ENCODE data around the gene VPS26A.
"Not testable (repeated sequence)": the region's sequence is repeated elsewhere in the genome, so short reads cannot be mapped to it uniquely, and the experiment has no call there.

The VPS26A gene

DNA sequence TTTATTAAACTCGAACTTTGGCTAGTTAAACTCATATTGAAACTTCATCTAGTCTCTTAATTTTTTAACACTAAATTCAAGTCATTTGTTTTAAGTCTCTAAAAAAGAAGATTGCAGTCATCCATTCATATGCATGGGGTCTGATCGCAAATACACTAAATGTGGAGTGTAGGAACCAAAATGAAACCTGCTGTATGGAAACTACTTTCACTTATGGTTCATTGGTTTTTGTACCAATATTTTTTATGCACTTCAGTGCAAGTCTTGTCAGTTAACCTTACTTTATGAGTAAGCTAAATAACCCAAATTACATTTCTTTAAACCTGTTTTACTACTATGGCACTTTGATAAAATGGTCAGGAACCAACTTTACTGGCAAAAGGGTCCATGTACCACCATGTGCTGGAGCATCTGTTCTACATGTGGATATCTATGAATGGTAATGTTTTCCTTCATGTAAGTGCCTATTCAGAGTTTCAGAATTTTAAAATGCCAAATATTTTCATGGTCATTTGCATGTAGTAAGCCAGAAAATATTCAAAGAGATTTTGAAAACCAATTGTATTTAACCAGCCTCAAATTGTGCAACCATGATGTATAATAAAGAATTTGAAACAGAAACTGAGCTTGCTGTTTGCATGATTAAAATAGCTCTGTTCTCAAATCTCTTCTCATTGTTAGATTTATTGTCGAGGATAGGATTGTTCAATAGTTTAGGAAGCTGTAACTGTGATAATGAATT, 48.4 kb downstream of the VPS26A start:
- in situ Hi-C loops (cut with HindIII; ENCODE audit: low sequenced_read_pairs), result no loop called here

DNA sequence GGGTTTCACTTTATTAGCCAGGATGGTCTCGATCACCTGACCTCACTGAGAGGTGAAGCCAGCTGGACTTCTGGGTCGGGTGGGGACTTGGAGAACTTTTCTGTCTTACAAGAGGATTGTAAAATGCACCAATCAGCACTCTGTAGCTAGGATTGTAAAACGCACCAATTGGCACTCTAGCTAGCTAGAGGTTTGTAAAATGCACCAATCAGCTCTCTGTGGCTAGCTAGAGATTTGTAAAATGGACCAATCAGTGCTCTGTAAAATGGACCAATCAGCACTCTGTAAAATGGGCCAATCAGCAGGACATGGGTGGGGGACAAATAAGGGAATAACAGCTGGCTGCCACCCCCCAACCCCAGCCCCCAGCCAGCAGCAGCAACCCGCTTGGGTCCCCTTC, 51.3 kb downstream of the VPS26A start:
- in situ Hi-C loops (cut with HindIII; ENCODE audit: low sequenced_read_pairs), result not testable (repeated sequence)

DNA sequence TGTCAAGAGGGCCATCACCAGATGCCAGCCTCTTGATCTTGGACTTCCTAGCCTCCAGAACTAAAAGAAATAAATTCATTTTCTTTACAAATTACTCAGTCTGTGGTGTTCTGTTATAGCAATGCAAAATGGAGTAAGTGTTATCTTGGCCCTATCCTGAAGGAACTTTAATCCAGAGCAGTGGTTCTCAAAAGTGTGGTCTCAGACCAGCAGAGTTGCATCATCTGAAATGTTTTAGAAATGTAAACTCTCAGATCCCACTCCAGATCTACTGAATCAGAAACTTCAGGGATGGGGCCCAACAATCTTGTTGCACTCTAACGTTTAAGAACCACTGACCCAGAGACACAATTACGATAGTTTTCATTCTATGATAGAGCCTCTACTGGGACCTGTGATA, 52.8 kb downstream of the VPS26A start:
- in situ Hi-C loops (cut with HindIII; ENCODE audit: low sequenced_read_pairs), result no loop called here

DNA sequence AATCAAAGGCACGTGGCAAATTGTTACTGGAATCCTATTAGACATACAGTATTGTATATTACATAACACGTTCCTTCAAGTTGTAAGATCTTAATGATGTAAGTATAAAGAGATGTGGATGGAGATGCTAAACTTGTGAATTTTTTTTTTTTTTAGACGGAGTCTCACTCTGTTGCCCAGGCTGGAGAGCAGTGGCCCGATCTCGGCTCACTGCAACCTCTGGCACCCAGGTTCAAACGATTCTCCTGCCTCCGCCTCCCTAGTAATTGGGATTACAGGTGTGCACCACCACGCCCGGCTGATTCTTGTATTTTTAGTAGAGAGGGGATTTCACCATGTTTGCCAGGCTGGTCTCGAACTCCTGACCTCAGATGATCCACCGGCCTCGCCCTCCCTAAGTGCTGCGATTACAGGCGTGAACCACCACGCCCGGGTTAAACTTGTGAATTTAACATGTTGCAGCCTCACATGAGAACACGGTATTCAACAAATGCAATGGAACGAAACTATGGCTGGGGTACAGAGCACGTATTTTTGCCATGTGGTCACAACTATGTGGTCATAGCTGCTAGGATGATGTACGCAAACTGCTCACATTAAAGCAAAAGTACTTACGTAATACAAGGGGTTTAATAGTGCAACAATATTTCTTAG, 55.2 kb downstream of the VPS26A start:
- in situ Hi-C loops (cut with HindIII; ENCODE audit: low sequenced_read_pairs), result no loop called here

DNA sequence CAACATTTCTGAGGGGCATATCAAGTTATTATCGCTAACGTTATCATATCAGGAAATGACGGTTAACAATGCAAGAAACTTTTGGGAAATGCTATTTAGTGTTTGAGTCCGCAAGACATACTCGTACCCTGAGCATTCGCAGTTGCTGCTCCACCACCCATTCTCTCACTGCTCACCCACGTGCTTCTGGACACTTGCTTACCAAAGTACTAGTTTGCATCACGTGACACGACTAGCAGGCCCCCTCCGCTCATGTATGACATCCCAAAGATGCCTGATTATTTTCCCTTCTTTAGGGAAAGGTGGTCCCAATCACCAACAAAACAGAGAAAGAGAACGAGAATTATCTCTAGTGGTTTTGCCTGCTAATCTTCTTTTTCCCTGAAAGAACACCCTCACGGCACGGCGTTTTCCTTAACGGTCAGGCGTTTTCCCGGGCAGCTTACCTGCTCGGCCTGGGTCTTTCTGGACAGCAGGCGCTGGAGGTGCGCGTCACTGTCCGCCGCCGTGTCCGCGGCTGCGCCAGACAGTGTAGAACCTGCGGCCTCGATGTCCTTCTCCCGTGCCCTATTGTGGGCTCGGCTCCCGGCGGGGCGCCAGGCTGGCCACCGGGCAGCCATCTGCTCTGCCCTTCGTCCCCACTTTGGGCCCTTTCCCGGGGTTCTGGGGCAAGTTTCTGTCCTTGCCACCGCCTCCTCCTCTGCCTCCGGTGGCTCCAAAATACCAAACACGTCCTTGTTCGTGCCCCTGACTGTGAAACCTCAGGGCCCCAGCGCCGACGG, 56.0 kb downstream of the VPS26A start, which contains the start of gene SUPV3L1:
Gene SUPV3L1 (plus strand): TSS at position 492 of the 782 bp plus-strand sequence. CDS start 58 bp downstream, at position 550.
- in situ Hi-C loops (cut with HindIII; ENCODE audit: low sequenced_read_pairs), result no loop called here

DNA sequence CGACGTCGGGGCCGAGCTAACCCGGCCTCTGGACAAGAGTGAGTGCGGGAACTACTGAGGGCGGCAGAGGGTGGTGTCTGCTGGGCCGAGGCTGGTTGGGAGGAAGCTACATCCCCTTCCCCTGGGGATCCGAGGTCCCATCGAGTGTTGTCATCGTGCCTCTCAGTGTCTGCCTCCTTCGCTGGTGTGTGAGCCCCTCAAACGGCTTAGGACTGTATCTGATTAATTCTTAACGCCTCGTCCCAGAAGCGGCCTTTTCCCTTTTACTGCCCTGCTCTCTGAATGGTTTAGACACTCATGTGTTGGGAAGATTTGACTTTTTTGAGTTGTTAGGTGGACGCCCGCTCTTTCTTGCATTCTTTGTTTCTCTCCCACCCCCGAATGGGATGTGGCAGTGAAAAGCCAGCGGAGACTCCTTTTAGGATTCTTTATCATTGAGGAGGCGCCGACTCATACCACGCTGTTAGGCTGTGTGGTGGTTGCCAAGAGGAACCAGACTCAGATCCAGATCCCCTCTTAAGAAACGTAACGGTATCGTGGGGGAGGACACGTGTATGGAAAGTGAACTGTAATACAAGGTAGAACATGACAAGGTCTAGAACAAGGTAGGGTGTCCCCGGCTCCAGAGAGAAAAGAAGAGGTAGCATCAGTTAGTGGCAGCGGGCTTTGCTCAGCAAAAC, 56.7 kb downstream of the VPS26A start:
- in situ Hi-C loops (cut with HindIII; ENCODE audit: low sequenced_read_pairs), result no loop called here

DNA sequence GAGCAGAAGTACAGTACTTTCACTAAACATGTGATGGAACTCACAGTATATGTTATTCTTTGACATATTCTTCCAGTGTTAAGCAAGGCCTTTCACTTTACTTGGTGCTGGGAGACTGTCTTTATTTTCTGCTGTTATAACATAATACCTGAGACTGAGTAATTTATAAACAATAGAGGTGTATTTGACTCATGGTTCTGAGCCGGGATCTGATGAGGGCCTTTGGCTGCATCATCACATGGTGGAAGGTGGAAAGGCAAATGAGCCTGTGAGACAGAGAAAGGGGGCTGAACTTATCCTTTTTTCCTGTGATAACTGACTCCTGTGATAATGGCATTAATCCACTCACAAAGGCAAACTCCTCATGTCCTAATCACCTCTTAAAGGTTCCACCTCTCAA, 57.5 kb downstream of the VPS26A start:
- in situ Hi-C loops (cut with HindIII; ENCODE audit: low sequenced_read_pairs), result no loop called here

DNA sequence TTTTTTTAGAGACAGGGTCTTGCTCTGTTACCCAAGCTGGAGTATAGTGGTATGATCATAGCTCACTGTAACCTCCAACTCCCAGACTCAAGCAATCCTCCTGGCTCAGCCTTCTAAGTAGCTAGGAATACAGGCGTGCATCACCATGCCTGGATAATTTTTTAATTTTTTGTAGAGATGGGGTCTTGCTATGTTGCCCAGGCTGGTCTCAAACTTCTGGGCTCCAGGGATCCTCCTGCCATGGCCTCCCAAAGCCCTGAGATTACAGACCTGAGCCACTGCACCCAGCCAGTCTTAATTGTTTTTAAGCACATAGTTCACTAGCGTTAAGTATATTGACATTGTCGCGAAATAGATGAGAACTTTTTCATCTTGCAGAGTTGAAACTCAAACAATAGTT, 58.0 kb downstream of the VPS26A start:
- in situ Hi-C loops (cut with HindIII; ENCODE audit: low sequenced_read_pairs), result no loop called here

DNA sequence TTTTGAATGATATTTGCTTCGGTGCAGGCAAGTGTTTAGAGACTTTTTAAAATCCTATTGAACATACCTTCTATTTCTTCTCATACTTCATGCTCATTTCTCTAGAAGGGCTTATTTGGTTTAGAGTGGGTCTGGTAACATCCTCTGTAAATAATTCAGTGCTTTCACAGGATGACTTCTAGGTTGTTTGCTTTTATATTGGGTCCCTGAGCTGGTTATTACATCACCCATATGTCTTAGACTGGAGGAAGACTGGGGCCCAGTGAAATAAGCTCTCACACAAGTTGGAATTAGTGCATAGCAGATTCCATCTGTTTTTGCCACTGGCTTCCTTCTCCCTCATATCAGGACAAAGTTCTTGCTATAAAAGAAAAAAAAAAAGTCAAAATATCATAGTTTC, 62.5 kb downstream of the VPS26A start:
- in situ Hi-C loops (cut with HindIII; ENCODE audit: low sequenced_read_pairs), result no loop called here

DNA sequence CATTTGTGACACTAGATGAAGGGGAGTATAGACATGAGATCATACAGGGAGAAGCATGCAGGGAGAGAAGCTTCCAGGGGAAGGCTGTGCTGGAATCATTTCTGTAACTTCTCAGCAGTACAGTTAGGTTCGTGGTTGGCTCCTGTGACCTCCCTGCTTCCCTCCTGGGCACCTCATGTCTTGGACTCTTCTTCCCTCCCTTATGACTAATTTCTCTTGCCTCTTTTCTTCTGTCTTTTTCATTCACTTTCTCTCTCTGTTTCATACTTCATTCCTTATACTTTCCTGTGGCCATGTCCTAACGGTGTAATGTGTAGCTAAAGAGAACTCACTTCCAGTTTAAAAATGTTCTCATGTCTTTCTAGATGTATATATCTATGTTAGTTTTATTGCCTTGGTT, 77.1 kb downstream of the VPS26A start:
- in situ Hi-C loops (cut with HindIII; ENCODE audit: low sequenced_read_pairs), result no loop called here

DNA sequence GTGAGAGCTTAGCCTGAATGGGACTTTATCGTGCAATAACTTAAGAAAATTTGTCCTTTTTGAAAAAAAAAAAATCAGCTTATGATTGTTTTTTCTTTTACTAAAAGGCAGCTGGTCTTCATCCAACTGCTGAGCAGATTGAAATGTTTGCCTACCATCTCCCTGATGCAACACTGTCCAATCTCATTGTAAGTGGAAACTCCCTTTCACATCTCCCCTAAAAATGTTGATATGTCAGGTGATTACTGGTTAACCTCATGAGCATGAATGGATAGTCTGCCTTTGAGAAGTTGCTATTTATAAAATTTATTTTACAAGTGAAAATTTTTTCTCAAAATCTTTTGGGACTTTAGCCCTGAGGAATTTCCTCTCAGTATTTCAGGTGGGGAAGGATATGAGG, 78.4 kb downstream of the VPS26A start:
- in situ Hi-C loops (cut with HindIII; ENCODE audit: low sequenced_read_pairs), result no loop called here

DNA sequence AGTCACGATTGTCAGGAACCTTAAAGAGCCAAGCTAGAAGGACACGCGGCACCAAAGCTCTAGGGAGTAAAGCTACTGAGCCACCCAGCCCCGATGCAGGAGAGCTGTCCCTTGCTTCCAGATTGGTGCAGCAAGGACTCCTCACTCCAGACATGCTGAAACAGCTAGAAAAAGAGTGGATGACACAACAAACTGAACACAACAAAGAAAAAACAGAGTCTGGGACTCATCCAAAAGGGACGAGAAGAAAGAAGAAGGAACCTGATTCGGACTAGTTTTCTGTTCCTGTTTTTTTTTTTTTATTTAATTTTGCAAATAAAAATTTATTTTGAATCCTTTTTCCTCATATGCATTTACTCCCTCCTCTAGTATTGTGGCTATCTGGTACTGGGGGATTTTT, 84.8 kb downstream of the VPS26A start:
- in situ Hi-C loops (cut with HindIII; ENCODE audit: low sequenced_read_pairs), result no loop called here

DNA sequence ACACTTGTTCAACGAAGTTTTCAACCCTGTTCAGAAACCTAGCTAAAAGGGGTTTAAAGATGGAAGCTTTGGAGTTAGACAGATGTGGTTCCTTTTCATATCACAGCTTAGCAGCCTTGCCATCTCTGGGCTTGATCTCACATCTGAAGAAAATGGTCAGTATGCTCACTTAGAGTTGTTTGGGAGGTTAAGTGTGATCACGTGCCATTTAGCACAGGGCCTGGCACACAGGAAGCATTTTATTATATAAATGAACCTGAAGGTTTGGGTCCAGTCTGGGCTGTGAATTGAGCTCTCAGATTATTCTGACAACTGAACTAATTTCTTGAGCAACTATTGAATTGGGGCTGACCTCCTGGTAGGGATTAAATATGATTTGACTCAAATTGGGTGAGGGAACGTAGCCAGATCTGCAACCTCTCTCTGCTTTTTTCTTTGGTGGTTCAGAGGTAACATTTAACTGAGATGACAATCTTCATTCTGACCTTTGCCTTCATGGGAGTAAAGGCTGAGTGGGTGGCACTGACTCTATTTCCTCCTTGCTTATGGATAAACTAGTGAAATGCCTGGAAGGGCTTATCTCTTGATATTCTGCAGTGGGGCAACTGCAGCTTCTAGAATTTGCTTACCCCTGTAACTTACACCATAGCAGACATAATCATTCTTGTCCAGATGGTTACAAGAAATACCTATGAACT, 86.0 kb downstream of the VPS26A start:
- in situ Hi-C loops (cut with HindIII; ENCODE audit: low sequenced_read_pairs), result loop anchor here (10.0 kb wide), 1 partner anchor 195 kb away; no protein-coding TSS in a partner anchor

DNA sequence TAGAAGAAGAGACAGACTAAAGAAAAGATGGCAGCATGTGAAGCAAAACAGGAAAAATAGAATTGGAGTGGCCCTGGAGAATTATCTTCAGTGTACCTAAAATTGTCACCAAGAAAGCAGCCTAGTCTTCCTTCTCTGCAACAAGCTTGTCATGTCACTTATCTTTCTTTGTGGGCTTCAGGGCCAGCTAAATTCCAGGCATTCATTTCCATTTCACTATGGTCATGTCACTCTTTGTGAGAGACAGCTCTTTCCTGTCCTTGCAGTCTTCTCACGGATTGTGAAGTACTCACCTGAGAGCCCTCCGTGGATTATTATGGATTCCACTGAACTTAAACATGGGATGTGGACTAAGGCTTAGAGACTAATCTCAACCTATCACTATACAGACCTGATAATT, 87.1 kb downstream of the VPS26A start:
- in situ Hi-C loops (cut with HindIII; ENCODE audit: low sequenced_read_pairs), result loop anchor here (10.0 kb wide), 1 partner anchor 196 kb away; no protein-coding TSS in a partner anchor

DNA sequence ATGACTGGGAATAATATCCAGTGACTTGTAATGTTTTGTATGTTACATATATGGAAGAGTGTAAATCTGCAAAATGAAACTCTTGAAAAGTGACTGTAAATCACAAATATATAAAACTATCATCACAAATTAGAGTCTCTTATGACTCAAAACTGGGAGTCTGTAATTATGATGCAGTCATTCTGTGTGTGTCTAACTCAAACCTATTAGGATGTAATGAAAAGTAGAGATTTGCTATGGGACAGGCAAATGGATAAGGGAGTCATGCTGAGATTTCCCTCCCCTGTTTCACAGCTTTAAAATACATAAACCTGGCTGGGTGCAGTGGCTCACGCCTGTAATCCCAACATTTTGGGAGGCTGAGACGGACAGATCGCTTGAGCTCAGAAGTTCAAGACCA, 87.5 kb downstream of the VPS26A start:
- in situ Hi-C loops (cut with HindIII; ENCODE audit: low sequenced_read_pairs), result loop anchor here (10.0 kb wide), 1 partner anchor 197 kb away; no protein-coding TSS in a partner anchor

DNA sequence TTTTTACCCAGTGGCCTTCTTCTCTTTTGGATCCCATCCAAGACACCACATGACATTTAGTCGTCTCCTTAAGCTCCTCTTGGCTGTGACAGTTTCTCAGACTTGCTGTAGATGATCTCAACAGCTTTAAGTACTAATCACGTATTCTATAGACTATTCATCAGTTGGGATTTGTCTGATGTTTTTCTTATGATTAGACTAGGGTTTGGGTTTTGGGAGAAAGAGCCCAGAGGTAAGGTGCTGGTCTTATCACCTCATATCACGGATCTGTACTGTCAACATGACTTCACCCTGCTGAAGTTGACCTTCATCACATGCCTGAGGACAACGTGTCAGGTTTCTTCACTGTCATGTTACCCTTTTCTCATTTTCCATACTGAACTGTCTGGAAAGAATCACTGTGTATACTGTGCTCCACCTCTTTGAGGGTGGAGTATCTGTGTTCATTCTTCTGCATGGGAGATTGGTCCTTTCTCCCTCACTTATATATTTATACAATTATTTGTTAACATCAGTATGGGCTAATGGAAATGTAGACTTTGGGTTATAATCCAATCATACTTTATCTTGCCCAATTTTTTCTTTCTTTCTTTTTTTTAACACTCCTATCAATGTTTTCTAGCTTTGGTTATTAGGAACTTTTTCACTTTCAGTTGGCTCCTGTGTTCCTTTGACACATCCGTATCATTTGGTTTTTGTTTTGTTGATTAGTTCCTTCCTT, 89.8 kb downstream of the VPS26A start:
- in situ Hi-C loops (cut with HindIII; ENCODE audit: low sequenced_read_pairs), result loop anchor here (10.0 kb wide), 1 partner anchor 199 kb away; no protein-coding TSS in a partner anchor

DNA sequence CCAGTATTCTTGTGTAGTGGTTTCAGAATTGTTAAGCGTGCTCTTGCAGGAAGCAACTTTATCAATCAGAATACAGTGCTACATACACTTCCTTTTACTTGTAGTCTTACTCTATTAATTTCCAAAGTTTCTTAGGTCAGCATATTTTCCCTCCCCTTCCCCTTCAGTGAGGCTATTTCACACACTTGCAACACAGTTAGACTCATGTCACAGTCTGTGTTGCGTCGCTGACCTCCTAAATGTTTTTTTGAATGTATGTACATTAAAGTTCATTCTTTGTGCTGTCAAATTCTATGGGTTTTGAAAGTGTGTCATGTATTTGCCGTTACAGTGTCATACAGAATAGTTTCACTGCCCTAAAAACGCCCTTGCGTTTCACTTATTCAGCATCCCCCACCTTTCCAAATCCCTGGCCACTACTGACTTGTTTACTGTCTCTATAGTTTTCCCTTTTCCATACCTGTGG, 90.7 kb downstream of the VPS26A start:
- in situ Hi-C loops (cut with HindIII; ENCODE audit: low sequenced_read_pairs), result loop anchor here (10.0 kb wide), 1 partner anchor 200 kb away; no protein-coding TSS in a partner anchor

DNA sequence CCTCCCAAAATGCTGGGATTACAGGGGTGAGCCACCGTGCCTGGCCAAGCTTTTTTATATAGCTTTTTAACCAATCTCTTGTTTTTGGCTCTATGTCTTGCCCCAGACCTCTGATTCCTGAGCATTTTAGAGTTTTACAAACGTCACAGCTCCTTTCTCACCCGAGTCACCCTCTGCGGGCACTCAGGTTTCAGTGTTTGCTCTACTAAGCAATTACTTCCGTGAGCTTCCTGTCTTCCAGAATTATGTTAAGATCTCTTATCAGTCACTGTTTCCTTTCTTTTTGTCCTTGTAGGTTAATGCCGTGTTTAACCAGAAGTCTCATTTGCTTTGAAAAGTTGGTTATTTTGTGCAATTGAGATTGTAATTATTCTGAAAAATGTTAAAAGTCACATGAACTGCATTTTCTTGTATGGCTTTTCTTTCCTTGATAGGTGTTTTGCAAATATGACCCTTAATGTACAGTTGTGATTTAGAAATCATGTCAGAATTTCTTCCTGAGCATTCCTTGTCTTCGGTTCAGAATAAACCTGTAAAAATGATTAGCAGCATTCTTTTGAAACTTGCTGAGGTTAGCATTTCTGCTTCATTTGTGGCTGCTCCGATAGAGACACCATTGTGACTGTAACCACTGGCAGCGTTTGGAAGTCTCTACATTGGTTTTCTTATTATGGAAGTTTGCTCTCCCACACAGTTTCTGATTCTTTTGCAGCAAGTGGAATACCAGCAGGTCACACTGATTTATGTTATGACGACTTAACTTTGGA, 91.6 kb downstream of the VPS26A start:
- in situ Hi-C loops (cut with HindIII; ENCODE audit: low sequenced_read_pairs), result loop anchor here (10.0 kb wide), 1 partner anchor 201 kb away; no protein-coding TSS in a partner anchor

Data from endothelial cell of hepatic sinusoid (primary cell).